ENCODE data around the gene MACROD2. TPM values are rescaled to one million over a fixed set of nuclear protein-coding genes. Genes with fewer than 3 reads are reported as not detected.

MACROD2 gene
- total RNA-seq, 2 donors from 2014 or later = 0.95 to 4.2 TPM

GRCh38 chr20:14065774-14066173, 70.5 kb downstream of the MACROD2 start:
- Histone ChIP-seq H3K36me3 (no peaks in the 10 kb centered on the region), H3K4me1 (ENCODE audit: control insufficient read depth in 1 of 2, low read depth in 2 of 2) (no peaks in the 10 kb centered on the region), H3K27me3 (replicated peaks; ENCODE audit: insufficient read depth) (no peaks in the 10 kb centered on the region), H3K4me3 (no peak overlapping the region), H3K9me3 (no peaks in the 10 kb centered on the region), H3K27ac (no peak overlapping the region)
- DNase-seq (ENCODE audit: low spot score) (no peak), ATAC-seq (ENCODE audit: insufficient number of reproducible peaks, low FRiP score, low read depth) (no peak)
- no peak for TF ChIP-seq CTCF (IDR thresholded peaks at IDR 0.05)

GRCh38 chr20:14067603-14068002, 72.3 kb downstream of the MACROD2 start:
- H3K9me3 ChIP-seq = no peaks in the 10 kb centered on the region
- no peak for DNase-seq (ENCODE audit: low spot score)
- no peaks in the 10 kb centered on the region for H3K36me3 ChIP-seq
- no peak overlapping the region for H3K4me3 ChIP-seq
- H3K27ac ChIP-seq = no peak overlapping the region
- H3K4me1 ChIP-seq (ENCODE audit: control insufficient read depth in 1 of 2, low read depth in 2 of 2) = no peaks in the 10 kb centered on the region
- no peak for ATAC-seq (ENCODE audit: insufficient number of reproducible peaks, low FRiP score, low read depth)
- TF ChIP-seq CTCF (IDR thresholded peaks at IDR 0.05) = no peak
- no peaks in the 10 kb centered on the region for H3K27me3 ChIP-seq (replicated peaks; ENCODE audit: insufficient read depth)

DNA sequence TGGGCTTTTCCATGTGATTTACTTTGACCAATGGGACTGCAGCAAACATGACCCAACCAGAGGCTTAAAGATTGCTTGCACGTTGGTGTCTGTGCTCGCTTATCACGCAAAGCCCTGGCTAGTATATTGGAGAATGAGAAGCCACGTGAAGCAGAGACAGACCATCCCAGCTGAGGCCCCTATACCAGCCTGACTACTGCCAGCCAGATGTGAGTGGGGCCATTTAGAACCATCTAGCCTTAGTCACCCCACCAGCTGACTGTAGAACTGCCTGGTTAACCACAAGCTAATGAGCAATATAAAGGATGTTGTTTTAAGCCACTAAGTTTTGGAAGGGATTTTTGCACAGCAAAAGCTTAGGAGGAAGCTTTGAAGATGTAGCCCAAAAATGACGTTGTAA, 74.5 kb downstream of the MACROD2 start:
- Histone ChIP-seq H3K27ac (no peak overlapping the region), H3K9me3 (no peaks in the 10 kb centered on the region), H3K27me3 (replicated peaks; ENCODE audit: insufficient read depth) (no peaks in the 10 kb centered on the region), H3K4me1 (ENCODE audit: control insufficient read depth in 1 of 2, low read depth in 2 of 2) (no peaks in the 10 kb centered on the region), H3K36me3 (no peaks in the 10 kb centered on the region), H3K4me3 (no peak overlapping the region)
- no peak for TF ChIP-seq CTCF (IDR thresholded peaks at IDR 0.05)
- DNase-seq (ENCODE audit: low spot score) (no peak), ATAC-seq (ENCODE audit: insufficient number of reproducible peaks, low FRiP score, low read depth) (no peak)

GRCh38 chr20:14093652-14094051, 98.3 kb downstream of the MACROD2 start:
- no peaks in the 10 kb centered on the region for H3K9me3 ChIP-seq
- DNase-seq (ENCODE audit: low spot score) (no peak), ATAC-seq (ENCODE audit: insufficient number of reproducible peaks, low FRiP score, low read depth) (no peak)
- H3K36me3 ChIP-seq = no peaks in the 10 kb centered on the region
- H3K4me1 ChIP-seq (ENCODE audit: control insufficient read depth in 1 of 2, low read depth in 2 of 2) = no peaks in the 10 kb centered on the region
- no peak overlapping the region for H3K4me3 ChIP-seq
- no peaks in the 10 kb centered on the region for H3K27me3 ChIP-seq (replicated peaks; ENCODE audit: insufficient read depth)
- TF ChIP-seq CTCF (IDR thresholded peaks at IDR 0.05) = no peak
- no peak overlapping the region for H3K27ac ChIP-seq

GRCh38 chr20:14098261-14098660, 102.9 kb downstream of the MACROD2 start:
- TF ChIP-seq CTCF (IDR thresholded peaks at IDR 0.05) = no peak
- Histone ChIP-seq H3K4me1 (ENCODE audit: control insufficient read depth in 1 of 2, low read depth in 2 of 2) (no peaks in the 10 kb centered on the region), H3K9me3 (no peaks in the 10 kb centered on the region), H3K36me3 (no peaks in the 10 kb centered on the region), H3K27ac (no peak overlapping the region), H3K27me3 (replicated peaks; ENCODE audit: insufficient read depth) (no peaks in the 10 kb centered on the region), H3K4me3 (no peak overlapping the region)
- DNase-seq (ENCODE audit: low spot score) (no peak), ATAC-seq (ENCODE audit: insufficient number of reproducible peaks, low FRiP score, low read depth) (no peak)
